ENCODE results near the gene BHLHA9. TPM values are rescaled to one million over a fixed set of nuclear protein-coding genes. Genes with fewer than 3 reads are reported as not detected.

BHLHA9 gene
- total RNA-seq, 2 experiments from 2014 or later, result not detected

GRCh38 chr17:1280652-1281051 is 10.4 kb downstream of the BHLHA9 start:
- ChIA-PET CTCF (interaction anchor here (1.3 to 1.4 kb wide), 2 partner anchors 52 to 158 kb away, joined by 3 to 7 read pairs; no protein-coding TSS in a partner anchor), POLR2A (interaction anchor here (1.0 to 1.3 kb wide), 3 partner anchors 13 to 102 kb away, joined by 3 read pairs; no protein-coding TSS in a partner anchor)

GRCh38 chr17:1286379-1287106 is 16.3 kb downstream of the BHLHA9 start:
- H3K27me3 Mint-ChIP-seq, result no peaks in the 10 kb centered on the region
- ATAC-seq (no peak), DNase-seq (no peak)
- POLR2A ChIA-PET, result no interaction called here
- intact Hi-C loops (cut with micrococcal nuclease), result no loop called here
- H3K4me3 Mint-ChIP-seq, result no peak overlapping the region
- H3K9me3 Mint-ChIP-seq, result peaks cover 2% of the 10 kb centered on the region
- CTCF ChIA-PET, result no interaction called here
- no peak overlapping the region for H3K27ac Mint-ChIP-seq
- no peaks in the 10 kb centered on the region for H3K4me1 Mint-ChIP-seq (ENCODE audit: low read depth)
- no peaks in the 10 kb centered on the region for H3K36me3 Mint-ChIP-seq (ENCODE audit: low read depth)
- TF ChIP-seq CTCF (IDR thresholded peaks at IDR 0.05), result no peak

More at GRCh38 chr17:1280652-1281051, 10.4 kb downstream of the BHLHA9 start:
- peaks cover 3% of the 10 kb centered on the region for H3K4me1 Mint-ChIP-seq (ENCODE audit: low read depth)
- H3K27ac Mint-ChIP-seq, result no peak overlapping the region
- DNase-seq, result no peak
- TF ChIP-seq CTCF (IDR thresholded peaks at IDR 0.05), result no peak
- intact Hi-C loops (cut with micrococcal nuclease), result no loop called here
- no peak for ATAC-seq
- H3K4me3 Mint-ChIP-seq, result no peak overlapping the region
- peaks cover 6% of the 10 kb centered on the region for H3K27me3 Mint-ChIP-seq
- H3K9me3 Mint-ChIP-seq, result no peaks in the 10 kb centered on the region
- no peaks in the 10 kb centered on the region for H3K36me3 Mint-ChIP-seq (ENCODE audit: low read depth)

GRCh38 chr17:1289695-1290094 is 19.5 kb downstream of the BHLHA9 start:
- Mint-ChIP-seq H3K36me3 (ENCODE audit: low read depth) (peaks cover 5% of the 10 kb centered on the region), H3K9me3 (peaks cover 7% of the 10 kb centered on the region), H3K4me3 (no peak overlapping the region), H3K27ac (no peak overlapping the region), H3K4me1 (ENCODE audit: low read depth) (peaks cover 13% of the 10 kb centered on the region), H3K27me3 (peaks cover 8% of the 10 kb centered on the region)
- POLR2A ChIA-PET, result no interaction called here
- intact Hi-C loops (cut with micrococcal nuclease), result no loop called here
- ATAC-seq (no peak), DNase-seq (no peak)
- TF ChIP-seq CTCF (IDR thresholded peaks at IDR 0.05), result no peak
- CTCF ChIA-PET, result no interaction called here

DNA sequence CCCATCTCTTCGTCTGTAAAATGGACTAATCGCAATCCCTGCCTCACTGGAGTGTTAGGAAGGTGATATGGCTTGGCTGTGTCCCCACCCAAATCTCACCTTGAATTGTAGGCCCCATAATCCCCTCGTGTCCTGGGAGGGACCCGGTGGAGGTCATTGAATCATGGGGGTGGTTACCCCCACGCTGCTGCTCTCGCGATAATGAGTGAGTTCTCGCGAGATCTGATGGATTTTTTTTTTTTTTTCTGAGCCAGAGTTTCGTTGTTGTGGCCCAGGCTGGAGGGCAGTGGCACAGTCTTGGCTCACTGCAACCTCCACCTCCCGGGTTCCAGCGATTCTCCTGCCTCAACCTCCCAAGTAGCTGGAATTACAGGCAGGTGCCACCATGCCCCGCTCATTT is 20.4 kb downstream of the BHLHA9 start:
- ATAC-seq (no peak), DNase-seq (no peak)
- ChIA-PET POLR2A (no interaction called here), CTCF (interaction anchor here (0.7 kb wide), 1 partner anchor 103 kb away, joined by 3 read pairs; no protein-coding TSS in a partner anchor)
- Mint-ChIP-seq H3K9me3 (peaks cover 7% of the 10 kb centered on the region), H3K27ac (no peak overlapping the region), H3K36me3 (ENCODE audit: low read depth) (peaks cover 5% of the 10 kb centered on the region), H3K4me3 (no peak overlapping the region), H3K4me1 (ENCODE audit: low read depth) (peaks cover 22% of the 10 kb centered on the region), H3K27me3 (peaks cover 8% of the 10 kb centered on the region)
- intact Hi-C loops (cut with micrococcal nuclease), result no loop called here
- no peak for TF ChIP-seq CTCF (IDR thresholded peaks at IDR 0.05)

GRCh38 chr17:1294157-1294717 is 24.0 kb downstream of the BHLHA9 start:
- ChIA-PET POLR2A (interaction anchor here (1.4 kb wide), 1 partner anchor 14 kb away, joined by 3 read pairs; no protein-coding TSS in a partner anchor), CTCF (interaction anchor here (0.7 to 1.8 kb wide), 2 partner anchors 34 to 39 kb away, joined by 3 to 5 read pairs; no protein-coding TSS in a partner anchor)
- Mint-ChIP-seq H3K36me3 (ENCODE audit: low read depth) (peaks cover 5% of the 10 kb centered on the region), H3K27me3 (peaks cover 17% of the 10 kb centered on the region), H3K4me1 (ENCODE audit: low read depth) (peaks cover 36% of the 10 kb centered on the region), H3K27ac (peak overlapping the region; percentile 89), H3K9me3 (peaks cover 7% of the 10 kb centered on the region), H3K4me3 (peak overlapping the region; percentile 20)
- DNase-seq, result peak; percentile 89
- ATAC-seq, result peak; percentile 93
- intact Hi-C loops (cut with micrococcal nuclease), result no loop called here
- TF ChIP-seq CTCF (IDR thresholded peaks at IDR 0.05), result no peak

Measured in activated CD8-positive, alpha-beta T cell treated with anti-CD3 and anti-CD28 coated beads for 36 hours (primary cell).